A204.1 (cell line): Measurements from ENCODE around the gene LRRC18.

ENCODE experiments used
- FAIRE-seq: peaks from 2 replicates; lab custom pipeline; 2012; peaks lifted over from hg19 to GRCh38; lab: Jason Lieb, UNC

Gene LRRC18

GRCh38 chr10:48946332-48946731 is 6.7 kb upstream of the LRRC18 start:
- no peak for FAIRE-seq

- no peak for FAIRE-seq
Observed at GRCh38 chr10:48945441-48946130, 5.9 kb upstream of the LRRC18 start.

DNA sequence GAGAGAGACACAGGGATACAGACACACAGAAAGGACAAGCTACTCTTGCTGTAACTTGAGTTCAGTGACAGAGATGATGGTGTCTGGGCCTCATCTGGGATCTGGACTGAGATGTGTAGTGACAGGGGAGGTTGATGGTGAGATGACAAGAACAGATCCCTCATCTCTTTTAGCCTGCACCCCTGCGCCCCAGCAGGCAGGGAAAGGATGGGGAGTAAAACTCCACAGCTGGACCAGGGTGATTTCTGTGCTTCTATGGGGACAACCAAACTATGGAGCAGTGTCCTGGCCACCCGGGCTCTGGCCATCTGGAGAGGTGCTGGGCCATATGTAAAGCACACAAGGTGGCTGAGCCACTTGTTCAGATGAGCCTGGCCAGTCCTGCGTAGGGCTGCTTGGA is 4.5 kb upstream of the LRRC18 start:
- FAIRE-seq = no peak

GRCh38 chr10:48943096-48943495 is 3.5 kb upstream of the LRRC18 start:
- no peak for FAIRE-seq

GRCh38 chr10:48941427-48942075 is 1.9 kb upstream of the LRRC18 start:
- FAIRE-seq = no peak

GRCh38 chr10:48940958-48941357 is 1.3 kb upstream of the LRRC18 start:
- no peak for FAIRE-seq

GRCh38 chr10:48940372-48940771 is 732 bp upstream of the LRRC18 start:
- FAIRE-seq = no peak

GRCh38 chr10:48938990-48939536 is 577 bp downstream of the LRRC18 start:
- FAIRE-seq = no peak

DNA sequence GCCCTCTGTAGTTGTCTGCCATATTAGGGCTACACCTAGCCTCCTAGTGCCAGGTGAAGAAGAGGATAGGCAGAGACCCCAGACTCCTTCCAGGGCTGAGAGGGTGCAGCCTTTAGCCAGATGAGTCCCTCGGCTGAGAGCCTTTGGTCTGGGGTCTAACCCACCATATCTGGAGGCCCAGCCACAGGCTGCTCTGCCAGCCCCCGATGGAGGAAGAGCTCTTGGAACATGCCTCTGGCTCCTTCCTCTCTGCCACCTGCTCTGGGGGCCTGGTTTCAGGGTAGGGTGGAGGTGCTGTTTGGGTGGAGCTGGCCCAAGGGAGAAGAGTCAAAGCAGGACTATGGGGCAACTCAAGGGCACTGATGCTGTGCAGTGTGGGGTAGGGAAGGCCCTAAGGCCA is 1.4 kb downstream of the LRRC18 start:
- no peak for FAIRE-seq

DNA sequence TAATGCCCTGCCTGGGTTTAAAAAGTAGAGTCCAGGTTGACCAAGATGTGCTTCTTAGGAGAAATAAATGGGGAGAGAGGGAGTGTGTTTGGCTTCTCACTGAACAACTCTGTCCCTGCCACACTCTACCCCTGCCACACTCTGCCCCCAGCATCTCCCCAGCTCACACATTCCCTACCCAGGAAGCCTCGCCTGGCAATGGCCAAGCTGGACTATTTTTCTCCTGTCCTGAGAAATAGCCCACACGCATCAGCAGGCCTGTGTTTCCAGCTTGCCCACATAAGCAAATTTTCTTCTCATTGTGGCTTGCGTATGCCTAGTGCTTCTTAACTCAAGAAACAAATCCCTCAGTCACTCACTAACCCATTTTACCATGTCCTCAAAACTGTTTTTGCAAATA is 1.8 kb downstream of the LRRC18 start:
- FAIRE-seq = no peak

- no peak for FAIRE-seq
Observed at GRCh38 chr10:48935577-48935976, 4.1 kb downstream of the LRRC18 start.

GRCh38 chr10:48934672-48935501 is 4.8 kb downstream of the LRRC18 start:
- FAIRE-seq = no peak

- no peak for FAIRE-seq
Observed at GRCh38 chr10:48932831-48933664, 6.6 kb downstream of the LRRC18 start.

DNA sequence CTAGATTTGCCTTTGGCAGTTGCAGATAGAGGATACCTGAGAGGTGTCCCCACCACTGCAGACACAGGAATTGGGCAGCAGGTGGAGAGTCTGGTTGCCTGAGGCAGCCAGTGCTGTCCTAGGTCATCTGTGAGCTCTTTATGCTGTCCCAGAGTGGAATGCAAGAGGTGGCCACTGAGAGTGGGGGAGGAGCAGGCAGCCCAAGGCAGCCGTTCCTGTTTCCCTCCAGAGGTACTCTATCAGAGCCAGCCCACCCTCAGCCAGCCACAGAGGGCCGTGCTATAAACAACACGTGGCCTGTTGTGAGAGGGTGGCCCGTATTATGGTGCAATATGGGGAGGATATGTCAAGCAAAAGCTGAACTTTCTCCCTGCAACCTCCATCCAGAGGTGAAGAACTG is 8.5 kb downstream of the LRRC18 start:
- no peak for FAIRE-seq

- FAIRE-seq = no peak
Observed at GRCh38 chr10:48929413-48929990, 10.1 kb downstream of the LRRC18 start.

- FAIRE-seq = no peak
Observed at GRCh38 chr10:48926764-48927540, 12.7 kb downstream of the LRRC18 start.

DNA sequence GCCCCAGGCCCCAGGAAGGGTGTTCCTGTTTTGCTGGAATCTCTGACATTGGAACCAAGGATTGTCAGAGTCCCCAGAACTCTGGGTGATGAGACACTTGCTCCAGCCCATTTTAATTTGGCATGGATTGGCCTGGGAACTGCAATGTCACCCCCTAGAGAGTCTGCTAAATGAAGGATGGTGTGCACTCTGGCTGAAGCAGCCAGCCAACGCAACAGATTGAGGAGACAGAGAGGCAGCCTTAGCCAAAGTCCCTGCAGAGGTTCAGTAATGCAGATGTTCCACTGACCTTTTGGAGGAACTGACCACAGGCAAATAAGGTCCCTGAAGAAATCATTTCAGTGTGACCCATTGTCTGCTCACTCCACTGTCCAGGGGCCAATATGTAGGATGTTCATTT is 13.4 kb downstream of the LRRC18 start:
- no peak for FAIRE-seq

DNA sequence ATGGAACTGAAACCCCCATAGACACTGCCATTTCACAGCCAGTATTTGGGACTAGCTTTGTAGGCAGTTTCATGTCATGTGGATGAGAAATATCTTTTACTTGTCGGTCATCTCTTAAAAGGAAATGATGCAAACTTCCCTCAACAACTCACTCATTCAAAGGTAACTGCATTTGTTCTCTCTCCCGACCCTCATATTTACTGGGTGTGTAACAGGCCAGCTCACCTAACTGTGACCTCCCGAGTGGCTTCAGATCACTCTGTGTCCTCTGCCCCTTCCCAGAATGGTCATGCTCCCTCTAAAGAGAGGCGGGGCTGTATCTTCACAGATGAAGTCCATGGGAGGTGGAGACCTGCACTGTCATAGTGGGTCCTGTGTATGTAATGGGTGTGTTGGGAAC is 14.7 kb downstream of the LRRC18 start:
- no peak for FAIRE-seq

GRCh38 chr10:48923748-48924147 is 15.9 kb downstream of the LRRC18 start:
- FAIRE-seq = no peak

- no peak for FAIRE-seq
Observed at GRCh38 chr10:48913674-48914073, 26.0 kb downstream of the LRRC18 start.

GRCh38 chr10:48910548-48910947 is 29.1 kb downstream of the LRRC18 start:
- FAIRE-seq = no peak
